ENCODE results near the gene EIF5AL1.
"Not testable (repeated sequence)": the region's sequence is repeated elsewhere in the genome, so short reads cannot be mapped to it uniquely, and the experiment has no call there.

The EIF5AL1 gene

DNA sequence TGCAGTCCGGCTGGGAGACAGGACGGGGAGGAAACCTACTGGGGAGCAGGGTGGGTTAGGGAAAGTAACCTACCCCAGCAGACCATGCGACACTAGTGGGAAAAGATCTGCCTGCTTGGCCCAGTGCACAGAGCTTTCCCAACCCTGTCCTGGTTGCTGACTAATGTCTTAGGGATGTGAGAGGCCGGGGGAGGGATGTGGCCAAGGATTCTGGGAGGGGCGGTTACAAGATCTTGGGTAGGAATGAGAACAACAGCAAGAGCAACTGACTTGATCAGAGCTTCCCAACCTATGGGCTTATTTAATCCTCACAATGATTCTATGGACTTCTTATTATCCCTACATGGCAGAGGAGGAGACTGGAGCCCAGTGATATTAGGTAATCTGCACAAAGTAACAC, 24.0 kb upstream of the EIF5AL1 start:
- DNase-seq: no peak

- no peak for DNase-seq
Observed at GRCh38 chr10:79488870-79489269, 23.5 kb upstream of the EIF5AL1 start.

GRCh38 chr10:79490400-79491142, 21.8 kb upstream of the EIF5AL1 start:
- DNase-seq: no peak

DNA sequence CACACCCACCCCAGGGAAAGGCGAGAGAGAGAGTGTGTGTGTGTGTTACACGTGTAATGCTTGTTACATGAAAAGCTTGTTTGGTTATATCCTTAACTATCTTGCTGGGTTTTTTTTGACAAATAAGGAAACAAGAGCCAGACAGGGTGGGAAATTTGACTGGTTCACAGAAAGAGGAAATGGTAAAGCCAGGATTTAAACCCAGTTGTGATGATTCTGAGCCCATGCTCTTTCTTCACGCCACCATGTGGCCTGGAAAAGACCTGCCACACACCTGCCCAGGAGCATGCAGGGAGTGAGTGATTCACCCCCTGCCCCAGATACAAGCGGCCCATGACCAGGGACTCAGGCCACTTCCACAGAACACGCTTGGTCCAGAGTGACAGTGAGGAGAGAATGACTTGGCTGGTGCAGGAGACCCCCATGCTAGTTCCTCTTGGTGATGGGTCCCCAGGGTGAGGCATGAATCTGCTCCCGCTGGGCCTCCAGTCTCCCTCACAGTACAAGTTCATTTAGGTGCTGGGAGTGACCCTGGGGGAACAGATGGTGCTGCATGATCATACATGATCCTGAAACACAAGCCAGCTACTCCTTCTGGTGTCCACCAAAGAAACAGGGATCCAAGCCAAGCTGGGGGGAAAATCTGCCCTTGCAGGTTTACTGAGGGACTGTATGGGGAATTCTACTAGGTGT, 21.0 kb upstream of the EIF5AL1 start:
- DNase-seq: no peak

- DNase-seq: no peak
Observed at GRCh38 chr10:79492256-79492655, 20.1 kb upstream of the EIF5AL1 start.

DNA sequence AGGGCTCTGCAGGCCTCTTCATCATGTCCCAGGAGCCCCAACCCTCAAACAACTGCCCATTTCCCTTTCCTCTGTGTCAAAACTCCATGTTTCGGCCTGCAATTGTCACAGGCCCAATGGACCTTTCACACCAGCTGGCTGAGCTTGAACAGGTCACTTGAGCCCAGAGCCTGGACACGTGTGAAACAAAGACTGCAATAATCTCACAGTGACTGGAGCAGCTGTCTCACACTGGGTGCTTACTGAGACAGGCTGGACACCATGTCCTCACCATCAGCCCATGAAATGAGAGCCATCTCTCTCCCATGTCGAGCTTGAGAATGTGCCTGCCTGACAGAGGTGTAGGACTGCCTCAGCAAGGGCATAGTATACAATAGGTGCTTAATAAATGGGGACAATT, 19.5 kb upstream of the EIF5AL1 start:
- no peak for DNase-seq

GRCh38 chr10:79493806-79494205, 18.5 kb upstream of the EIF5AL1 start:
- DNase-seq: no peak

DNA sequence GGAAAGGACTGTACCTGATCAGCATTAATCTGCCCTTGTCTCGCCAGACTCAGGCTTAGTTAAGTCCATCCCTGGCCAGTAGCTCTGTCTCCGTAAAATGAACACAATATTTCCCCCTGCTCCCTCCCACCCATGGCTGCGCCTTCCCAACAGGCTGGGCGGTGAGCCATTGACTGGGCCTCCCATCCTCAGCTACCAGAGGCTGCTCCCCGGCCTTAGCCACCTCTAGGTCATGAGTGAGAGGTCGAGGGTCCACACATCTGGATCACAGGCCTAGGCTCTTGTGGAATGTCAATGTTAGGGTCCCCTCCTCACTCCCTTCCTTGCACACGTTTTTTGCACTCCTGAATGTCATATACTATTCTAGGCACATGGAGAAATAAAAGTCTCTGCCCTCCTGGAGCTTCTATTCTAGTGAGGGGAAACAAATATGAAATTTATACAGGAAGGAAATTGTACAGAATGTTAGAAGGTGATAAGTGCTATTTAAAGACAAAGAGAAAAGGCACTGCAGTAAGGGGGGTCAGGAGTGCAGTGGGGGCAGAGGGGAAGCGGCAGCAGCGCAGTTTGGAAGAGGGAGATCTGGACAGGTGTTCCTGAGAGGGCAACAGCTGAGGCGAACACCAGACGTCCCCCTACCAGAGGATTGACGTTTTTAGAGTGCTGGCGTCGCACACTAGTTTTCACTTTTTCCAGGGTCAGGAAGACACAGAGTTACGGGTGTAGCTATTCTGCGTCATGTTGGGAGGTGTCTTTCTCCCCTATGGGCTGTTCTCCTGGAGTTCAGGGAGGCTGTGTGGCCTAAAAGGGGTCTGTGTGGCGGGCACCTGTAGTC, 17.2 kb upstream of the EIF5AL1 start:
- no peak for DNase-seq

DNA sequence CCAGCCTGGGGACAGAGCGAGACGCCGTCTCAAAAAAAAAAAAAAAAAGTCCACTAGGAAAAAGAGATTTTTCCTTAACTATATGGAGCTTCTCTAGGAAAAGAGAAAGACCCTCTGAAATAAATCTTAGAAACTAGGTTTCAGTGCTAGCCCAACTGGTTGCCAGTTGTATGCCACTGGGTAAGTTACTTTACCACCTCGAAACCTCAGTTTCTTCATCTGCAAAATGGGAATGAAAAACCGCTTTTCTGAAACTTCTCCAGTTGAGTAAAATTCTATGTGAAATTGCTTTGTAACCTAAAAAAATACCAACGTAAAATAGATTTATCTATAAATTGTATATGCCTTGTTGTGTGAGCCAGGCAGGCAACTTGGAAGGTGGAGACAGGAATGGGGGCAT, 16.5 kb upstream of the EIF5AL1 start:
- DNase-seq: no peak

DNA sequence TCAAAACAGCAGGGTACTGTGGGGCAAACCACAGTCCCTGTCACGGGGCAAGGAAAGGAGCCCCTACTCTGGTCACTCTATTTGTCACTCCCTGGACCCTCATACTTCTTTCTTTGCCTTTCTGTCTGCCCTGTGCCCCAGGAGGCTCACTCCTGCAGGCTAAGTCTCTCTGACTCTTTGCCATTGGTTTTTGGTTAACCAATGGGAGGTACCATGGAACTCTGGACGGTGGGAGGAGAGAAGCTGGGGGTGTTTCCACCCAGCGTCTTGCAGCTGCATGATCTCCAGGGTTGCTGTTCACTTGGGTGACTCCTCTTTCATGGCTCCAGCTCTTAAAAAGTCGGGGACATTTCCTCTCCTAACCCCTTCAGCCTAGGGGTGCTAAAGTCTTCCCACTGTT, 15.4 kb upstream of the EIF5AL1 start:
- no peak for DNase-seq

GRCh38 chr10:79498291-79498829, 14.0 kb upstream of the EIF5AL1 start:
- no peak for DNase-seq

- DNase-seq: no peak
Observed at GRCh38 chr10:79502561-79503309, 9.6 kb upstream of the EIF5AL1 start.

DNA sequence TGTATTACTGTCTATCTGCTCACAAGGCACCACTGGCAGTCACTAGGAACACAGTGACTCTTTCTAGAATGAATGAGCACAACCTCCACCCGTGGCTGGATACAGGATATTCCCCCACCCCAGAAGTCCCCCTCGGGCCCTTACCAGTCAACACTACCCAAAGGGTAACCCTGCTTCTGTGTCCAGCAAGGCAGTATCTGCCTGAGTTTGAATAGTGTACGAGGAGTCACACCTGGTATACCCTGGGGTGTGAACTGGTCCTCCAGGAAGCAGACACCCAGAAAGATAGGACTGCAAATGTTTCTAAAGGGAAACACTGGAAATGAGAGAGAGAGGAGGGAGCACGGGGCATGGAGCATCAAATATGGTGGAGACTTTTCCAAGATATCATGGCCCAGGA, 8.5 kb upstream of the EIF5AL1 start:
- not testable (repeated sequence) for DNase-seq

DNA sequence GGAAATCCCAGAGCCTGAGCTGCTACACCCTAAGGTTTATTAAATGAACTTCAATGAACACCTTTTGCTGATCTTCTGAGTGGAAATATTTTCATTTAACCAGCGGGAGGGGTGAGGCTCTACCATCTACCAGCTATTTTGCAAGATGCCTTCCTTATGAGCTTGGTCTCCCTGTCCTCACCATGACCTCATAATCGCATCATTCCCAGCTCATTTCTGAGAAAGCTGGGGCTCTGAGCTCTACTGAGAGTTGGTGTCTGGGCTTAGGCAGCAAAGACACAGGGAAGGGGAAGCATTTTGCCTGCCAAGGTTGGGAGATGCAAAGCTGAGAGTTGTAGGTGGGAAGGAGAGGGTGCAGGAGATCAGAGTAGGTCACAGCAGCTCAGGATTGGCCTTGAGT, 7.8 kb upstream of the EIF5AL1 start:
- DNase-seq: not testable (repeated sequence)

- DNase-seq: not testable (repeated sequence)
Observed at GRCh38 chr10:79505328-79505727, 7.0 kb upstream of the EIF5AL1 start.

DNA sequence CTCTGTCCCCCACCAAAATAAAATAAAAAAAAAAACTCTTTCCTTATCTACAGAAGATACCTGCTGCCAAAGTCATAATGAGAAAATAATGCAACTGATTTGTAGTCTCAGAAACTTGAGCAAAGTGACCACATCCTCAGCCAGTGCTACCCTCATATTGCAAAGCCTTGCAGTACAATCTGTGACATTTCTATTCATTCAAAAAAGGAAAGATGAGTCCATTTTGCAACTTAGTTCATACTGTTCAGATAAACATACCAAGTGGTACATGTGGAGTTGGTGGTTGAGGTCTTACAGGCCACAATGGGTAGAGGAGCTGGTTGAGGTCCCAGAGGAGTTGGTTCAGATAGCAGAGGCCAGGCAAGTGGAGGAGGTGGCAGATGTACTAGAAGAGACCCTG, 6.5 kb upstream of the EIF5AL1 start:
- no peak for DNase-seq

DNA sequence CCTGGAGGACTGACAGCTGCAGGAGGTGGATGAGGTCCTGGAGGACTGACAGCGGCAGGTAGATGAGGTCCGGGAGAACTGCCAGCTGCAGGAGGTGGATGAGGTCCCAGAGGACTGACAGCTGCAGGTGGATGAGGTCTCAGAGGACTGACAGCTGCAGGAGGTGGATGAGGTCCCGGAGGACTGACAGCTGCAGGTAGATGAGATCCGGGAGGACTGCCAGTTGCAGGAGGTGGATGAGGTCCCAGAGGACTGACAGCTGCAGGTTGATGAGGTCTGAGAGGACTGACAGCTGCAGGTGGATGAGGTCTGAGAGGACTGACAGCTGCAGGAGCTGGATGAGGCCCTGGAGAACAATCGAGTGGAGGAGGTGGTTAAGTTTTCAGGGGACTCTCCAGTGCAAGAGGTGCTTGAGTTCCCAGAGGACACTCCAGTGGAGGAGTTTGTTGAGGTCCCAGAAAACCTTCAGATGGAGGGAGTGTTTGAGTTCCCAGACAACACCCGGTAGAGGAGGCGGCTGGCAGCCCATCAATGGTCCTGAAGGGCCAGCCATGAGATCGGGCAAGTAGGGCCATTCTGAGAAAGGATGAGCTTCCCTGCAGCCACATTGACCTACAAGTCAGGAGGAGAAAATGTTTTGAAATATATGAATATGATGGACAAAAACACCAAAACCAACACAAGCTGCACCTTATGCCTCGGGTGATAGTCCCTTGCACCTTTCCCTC, 4.7 kb upstream of the EIF5AL1 start:
- DNase-seq: no peak

DNA sequence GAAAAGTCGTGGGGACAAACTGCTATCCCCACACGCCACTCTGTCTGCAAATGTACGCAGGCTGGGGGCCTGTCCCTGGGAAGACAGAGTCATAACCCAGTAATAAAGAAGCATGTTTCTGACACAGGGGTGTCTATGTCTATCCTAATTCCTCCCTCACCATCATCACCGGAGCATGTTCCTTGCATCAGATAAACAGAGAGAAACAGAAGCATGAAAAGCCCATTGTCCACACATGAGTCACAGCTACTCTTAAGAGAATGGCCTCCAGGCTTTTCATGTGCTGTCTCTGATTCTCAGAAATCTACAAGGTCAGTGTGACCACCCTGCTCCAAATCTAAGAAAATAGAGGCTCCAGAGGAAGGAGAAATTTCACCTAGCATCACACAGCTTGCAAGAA, 4.1 kb upstream of the EIF5AL1 start:
- not testable (repeated sequence) for DNase-seq

DNA sequence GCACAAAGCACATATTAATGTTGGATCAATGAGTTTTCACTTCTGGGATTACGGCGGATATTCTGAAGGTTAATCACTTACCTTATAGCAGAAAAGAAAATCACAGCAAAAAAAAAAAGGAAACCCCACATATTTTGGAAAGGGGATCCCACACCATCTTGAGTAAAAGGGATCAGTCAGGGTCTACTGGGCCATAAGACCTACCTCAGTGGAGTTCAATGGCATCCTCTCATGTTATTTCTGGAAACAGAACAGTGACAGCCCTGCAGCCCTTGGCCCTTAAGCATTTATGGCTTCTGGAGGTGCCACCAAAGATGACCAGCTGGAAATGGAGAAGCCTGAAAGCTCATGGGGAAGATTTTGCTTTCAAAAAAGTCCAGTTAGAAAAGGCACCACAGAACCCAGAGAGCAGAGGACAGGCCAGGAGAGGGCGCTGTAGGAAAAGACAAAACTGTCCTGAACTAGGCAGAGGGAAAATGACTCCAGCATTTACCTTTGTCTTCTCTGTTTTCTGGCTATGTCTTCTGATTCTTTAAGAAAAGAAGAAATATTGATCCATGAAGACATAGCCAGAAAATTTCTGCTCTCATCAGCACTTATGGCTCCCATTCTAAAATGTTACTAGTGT, 2.9 kb upstream of the EIF5AL1 start:
- not testable (repeated sequence) for DNase-seq

DNA sequence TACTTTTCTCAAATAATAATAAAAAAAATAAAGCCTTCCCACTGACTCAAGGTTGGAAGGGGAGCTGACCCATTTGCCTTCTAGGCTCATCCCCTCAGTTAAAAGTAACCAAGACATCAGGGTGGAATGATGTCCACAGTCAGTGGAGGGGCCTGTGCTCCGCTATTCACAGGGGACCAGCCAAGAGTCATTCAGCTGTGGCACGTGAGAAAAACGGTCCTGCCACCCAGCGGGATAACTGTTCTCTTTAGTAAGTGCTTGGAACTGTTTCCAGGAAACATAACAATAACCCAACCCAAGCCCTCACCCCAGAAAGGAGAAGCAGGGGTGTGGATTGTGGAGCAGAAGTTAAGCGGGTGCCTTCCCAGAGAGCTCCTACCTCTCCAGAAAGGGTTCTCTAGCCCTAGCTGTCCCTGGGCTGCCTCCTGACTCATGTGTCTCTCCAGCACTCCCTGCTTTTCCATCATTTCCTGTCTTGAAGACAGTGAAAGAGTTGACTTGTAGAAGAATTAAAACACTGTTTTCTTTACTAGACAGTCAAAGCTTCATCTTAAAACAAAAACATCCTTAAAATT, 2.3 kb upstream of the EIF5AL1 start:
- not testable (repeated sequence) for DNase-seq

Data from activated CD8-positive, alpha-beta memory T cell treated with anti-CD3 and anti-CD28 coated beads for 24 hours (primary cell).